Measurements from ENCODE around the gene C10orf143. TPM values are rescaled to one million over a fixed set of nuclear protein-coding genes. Genes with fewer than 3 reads are reported as not detected.
A peak's percentile ranks its signal among the peaks of the same experiment; 100 is the strongest.

C10orf143 gene
- total RNA-seq: 0.11 TPM

DNA sequence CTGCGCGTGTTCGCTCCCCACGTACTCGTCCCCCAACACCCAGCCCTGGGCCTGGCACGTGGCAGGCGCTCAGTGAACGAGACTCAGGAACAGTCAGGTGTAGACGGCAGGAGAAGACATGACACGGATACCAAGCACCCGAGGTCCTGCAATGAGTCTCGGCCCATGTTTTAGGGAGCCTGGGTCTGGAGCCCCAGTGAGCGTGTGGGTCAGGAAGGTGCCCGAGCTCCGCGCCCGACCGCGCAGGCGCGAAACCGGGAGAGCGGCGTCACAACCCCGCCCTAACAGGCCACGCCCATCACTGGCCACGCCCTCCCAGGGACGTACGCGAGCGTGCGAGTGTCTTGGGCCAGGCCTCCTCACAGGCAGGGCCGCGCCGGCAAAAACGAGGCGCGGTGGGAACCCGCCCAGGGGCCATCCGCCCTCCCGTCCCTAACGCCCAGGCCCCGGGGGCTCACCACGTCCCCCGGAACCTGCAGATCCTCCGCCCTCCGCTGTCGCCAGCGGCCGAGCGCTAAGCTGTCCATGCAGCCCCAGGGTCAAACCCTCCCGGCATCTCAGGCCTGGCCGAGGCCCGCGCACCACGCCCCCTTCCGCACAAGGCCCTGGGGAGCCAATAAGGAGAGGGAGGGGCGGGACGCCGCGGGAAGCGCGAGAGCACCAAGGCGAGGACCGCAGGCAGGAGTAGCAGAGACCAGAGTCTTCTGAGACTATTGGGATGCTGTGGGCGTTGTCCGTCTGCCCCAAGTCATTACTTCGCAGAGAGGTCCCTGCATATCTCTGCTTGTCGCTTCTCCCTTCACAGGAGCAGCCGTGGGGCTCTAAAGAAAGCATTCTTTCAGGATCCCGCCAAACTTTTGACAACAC is at the start of gene C10orf143:
Gene C10orf143 (minus strand): TSS at position 585 of the 867 bp plus-strand sequence. CDS start 58 bp downstream, at position 527.
- DNase-seq (ENCODE audit: low spot score in 2 of 2): peak; percentile 95 to 99
- H3K27ac ChIP-seq: peak within 1 kb of the TSS; percentile 80 to 92
- H3K9me3 ChIP-seq: no peaks in the 10 kb centered on the region
- peak within 1 kb of the TSS; percentile 64 to 85 for H3K4me3 ChIP-seq
- H3K36me3 ChIP-seq: peaks cover 0 to 3% of the 10 kb centered on the region in 2 donors
- no peaks in the 10 kb centered on the region for H3K27me3 ChIP-seq
- peaks cover 6 to 16% of the 10 kb centered on the region in 2 donors for H3K4me1 ChIP-seq
- intact Hi-C loops (cut with DNase I): loop anchor here (1.0 to 2.0 kb wide), 5 partner anchors 26 to 1790 kb away; partner anchors contain the start of genes EBF3, GLRX3, MGMT and PPP2R2D
- TF ChIP-seq, protein P1, sequence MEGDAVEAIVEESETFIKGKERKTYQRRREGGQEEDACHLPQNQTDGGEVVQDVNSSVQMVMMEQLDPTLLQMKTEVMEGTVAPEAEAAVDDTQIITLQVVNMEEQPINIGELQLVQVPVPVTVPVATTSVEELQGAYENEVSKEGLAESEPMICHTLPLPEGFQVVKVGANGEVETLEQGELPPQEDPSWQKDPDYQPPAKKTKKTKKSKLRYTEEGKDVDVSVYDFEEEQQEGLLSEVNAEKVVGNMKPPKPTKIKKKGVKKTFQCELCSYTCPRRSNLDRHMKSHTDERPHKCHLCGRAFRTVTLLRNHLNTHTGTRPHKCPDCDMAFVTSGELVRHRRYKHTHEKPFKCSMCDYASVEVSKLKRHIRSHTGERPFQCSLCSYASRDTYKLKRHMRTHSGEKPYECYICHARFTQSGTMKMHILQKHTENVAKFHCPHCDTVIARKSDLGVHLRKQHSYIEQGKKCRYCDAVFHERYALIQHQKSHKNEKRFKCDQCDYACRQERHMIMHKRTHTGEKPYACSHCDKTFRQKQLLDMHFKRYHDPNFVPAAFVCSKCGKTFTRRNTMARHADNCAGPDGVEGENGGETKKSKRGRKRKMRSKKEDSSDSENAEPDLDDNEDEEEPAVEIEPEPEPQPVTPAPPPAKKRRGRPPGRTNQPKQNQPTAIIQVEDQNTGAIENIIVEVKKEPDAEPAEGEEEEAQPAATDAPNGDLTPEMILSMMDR (IDR thresholded peaks at IDR 0.05): no peak

DNA sequence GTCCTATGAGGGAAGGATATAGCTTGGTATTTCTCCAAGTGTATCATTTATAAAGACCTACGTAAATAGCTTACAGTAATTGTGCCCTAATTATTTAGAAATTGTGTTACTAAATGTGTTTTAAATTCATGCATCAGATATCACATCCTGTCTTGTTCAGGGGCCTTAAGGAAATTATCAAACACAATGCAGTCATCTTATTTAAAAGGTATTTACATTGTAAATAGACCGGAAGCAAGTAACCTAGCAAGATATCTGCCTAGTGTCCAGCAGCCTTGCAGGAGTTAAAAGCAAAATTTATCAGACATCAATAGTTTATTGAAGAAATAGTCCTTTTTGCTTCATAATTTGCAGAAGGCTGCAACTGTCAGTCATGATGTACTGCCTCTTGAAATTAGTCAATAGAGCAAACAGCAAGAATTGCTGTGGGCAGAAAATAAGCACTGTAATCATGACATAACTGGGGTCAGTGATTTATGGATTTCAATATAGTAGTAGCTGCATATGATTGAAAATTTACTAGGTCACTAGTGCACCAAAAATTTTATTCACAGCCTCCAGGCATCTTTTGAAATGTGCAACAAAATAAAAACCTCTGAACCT is 48.7 kb upstream of the C10orf143 start:
- no peaks in the 10 kb centered on the region for H3K4me1 ChIP-seq
- H3K4me3 ChIP-seq: no peak overlapping the region
- TF ChIP-seq, protein P1 (IDR thresholded peaks at IDR 0.05): no peak
- DNase-seq (ENCODE audit: low spot score in 2 of 2): no peak
- H3K27ac ChIP-seq: no peak overlapping the region
- intact Hi-C loops (cut with DNase I): no loop called here
- H3K9me3 ChIP-seq: no peaks in the 10 kb centered on the region
- no peaks in the 10 kb centered on the region for H3K27me3 ChIP-seq
- H3K36me3 ChIP-seq: peaks cover 25 to 28% of the 10 kb centered on the region in 2 donors

DNA sequence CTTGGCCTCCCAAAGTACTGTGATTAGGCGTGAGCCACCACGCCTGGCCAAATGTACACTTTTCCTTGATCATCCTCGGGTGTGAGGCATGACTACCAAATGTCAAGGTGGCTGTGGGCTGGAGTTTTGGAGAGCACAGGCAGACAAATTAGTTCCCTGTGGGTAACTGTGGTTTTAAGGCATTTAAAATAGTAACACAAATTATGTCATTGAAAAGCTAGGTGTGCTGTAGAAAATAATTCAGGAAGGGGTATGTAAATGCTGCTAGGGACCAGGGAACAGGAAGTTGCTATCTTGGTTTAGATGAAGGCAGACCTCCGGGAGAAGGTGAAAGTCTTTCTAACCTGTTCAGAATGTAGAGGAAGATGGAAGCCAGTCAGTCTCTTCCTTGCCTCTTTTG is 35.4 kb upstream of the C10orf143 start:
- TF ChIP-seq, protein P1 (IDR thresholded peaks at IDR 0.05): no peak
- Histone ChIP-seq H3K9me3 (no peaks in the 10 kb centered on the region), H3K27ac (no peak overlapping the region), H3K4me1 (peaks cover 0 to 13% of the 10 kb centered on the region in 2 donors), H3K27me3 (no peaks in the 10 kb centered on the region), H3K4me3 (no peak overlapping the region), H3K36me3 (peaks cover 8 to 23% of the 10 kb centered on the region in 2 donors)
- DNase-seq (ENCODE audit: low spot score in 2 of 2): no peak
- intact Hi-C loops (cut with DNase I): no loop called here

DNA sequence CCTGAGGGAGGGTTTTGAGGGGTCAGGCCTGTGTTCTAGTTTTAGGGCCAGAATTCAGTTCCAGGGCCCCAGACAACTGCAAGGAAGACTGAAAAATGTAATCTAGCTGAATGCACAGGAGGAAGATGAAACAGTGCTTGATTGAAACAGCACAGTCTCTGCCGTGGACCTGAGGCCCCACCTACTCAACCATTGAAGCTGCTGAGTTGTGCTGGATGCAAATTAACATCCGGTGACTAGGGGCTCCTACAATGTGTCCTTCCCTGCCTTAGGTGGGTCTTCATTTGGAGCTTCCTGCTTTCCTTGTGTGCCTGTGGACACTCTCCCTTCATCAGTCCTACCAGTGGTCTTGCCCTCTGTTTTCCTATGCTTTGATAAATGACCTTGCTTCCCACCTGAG is 31.2 kb upstream of the C10orf143 start:
- DNase-seq (ENCODE audit: low spot score in 2 of 2): no peak
- intact Hi-C loops (cut with DNase I): no loop called here
- Histone ChIP-seq H3K27ac (no peak overlapping the region), H3K4me3 (no peak overlapping the region), H3K9me3 (no peaks in the 10 kb centered on the region), H3K27me3 (no peaks in the 10 kb centered on the region), H3K36me3 (peaks cover 4 to 13% of the 10 kb centered on the region in 2 donors), H3K4me1 (peaks cover 10 to 32% of the 10 kb centered on the region in 2 donors)
- TF ChIP-seq, protein P1 (IDR thresholded peaks at IDR 0.05): no peak

DNA sequence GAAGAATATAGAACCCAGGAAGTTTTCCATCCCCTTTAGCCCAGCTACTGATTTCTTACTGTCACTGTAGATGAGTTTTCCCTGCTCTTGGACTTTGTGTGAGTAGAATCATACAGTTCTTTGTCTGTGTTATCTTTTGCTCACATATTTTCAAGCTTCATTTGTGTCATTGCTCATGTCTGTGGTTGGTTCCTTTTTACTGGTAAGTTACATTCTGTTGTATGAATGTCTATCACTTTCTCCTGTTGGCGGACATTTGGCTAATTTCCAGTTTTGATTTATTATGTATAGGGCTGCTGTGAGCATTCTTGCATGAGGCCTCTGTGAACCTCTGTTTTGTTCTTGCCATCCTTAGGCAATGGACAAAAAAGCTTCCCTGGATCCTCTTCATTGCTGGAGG is 30.8 kb upstream of the C10orf143 start:
- Histone ChIP-seq H3K4me1 (peaks cover 10 to 32% of the 10 kb centered on the region in 2 donors), H3K36me3 (peaks cover 4 to 9% of the 10 kb centered on the region in 2 donors), H3K27ac (no peak overlapping the region), H3K4me3 (no peak overlapping the region), H3K9me3 (no peaks in the 10 kb centered on the region), H3K27me3 (no peaks in the 10 kb centered on the region)
- TF ChIP-seq, protein P1 (IDR thresholded peaks at IDR 0.05): no peak
- intact Hi-C loops (cut with DNase I): no loop called here
- no peak for DNase-seq (ENCODE audit: low spot score in 2 of 2)

Measured in ascending aorta (tissue), 2 donors.